Epithelial cell of esophagus (primary cell): Measurements from ENCODE around the gene DNAH14.
"Not testable (repeated sequence)": the region's sequence is repeated elsewhere in the genome, so short reads cannot be mapped to it uniquely, and the experiment has no call there.

Experiments used
- DNase-seq: peaks from one replicate; pipeline ENCODE4 v3.0.0; 2010; ENCODE audit warnings: low read depth
- H3K4me3 ChIP-seq: 2 replicates; pipeline ENCODE4 v1.5.1; 2011; ENCODE audit warnings: mild to moderate bottlenecking, low read length, control low read depth
- CTCF ChIP-seq: IDR thresholded peaks from 2 replicates; pipeline ENCODE4 v1.5.1; 2011; ENCODE audit warnings: low read depth, mild to moderate bottlenecking, low read length, control low read depth, inconsistent platforms; ENCODE audit not compliant: insufficient read depth; ENCODE audit errors: missing control alignments

DNAH14 gene

GRCh38 chr1:225332686-225333085, 403.2 kb downstream of the DNAH14 start:
- no peak for TF ChIP-seq CTCF
- no peak for DNase-seq
- no peak overlapping the region for H3K4me3 ChIP-seq

GRCh38 chr1:225335098-225335778, 405.8 kb downstream of the DNAH14 start:
- not testable (repeated sequence) for DNase-seq, H3K4me3 ChIP-seq

DNA sequence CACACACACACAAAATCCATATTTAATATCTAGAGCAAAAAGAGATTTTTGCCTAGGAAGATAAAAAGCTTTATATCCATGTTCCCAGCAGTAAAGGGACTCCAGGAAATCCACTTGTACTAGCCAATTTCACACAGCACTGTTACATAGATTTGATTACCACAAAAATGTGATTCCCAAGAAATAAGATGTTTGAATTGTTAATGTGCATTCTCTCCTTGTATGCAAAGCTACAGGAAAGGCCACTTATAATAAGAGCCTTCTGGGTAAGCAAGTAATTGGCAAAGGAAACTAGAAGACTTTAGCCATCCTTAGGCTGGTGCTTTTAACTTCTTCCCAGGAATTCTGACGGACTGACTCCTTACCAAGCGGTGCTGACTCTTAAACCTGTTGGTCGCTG, 409.1 kb downstream of the DNAH14 start:
- no peak overlapping the region for H3K4me3 ChIP-seq
- TF ChIP-seq CTCF = no peak
- DNase-seq = no peak

DNA sequence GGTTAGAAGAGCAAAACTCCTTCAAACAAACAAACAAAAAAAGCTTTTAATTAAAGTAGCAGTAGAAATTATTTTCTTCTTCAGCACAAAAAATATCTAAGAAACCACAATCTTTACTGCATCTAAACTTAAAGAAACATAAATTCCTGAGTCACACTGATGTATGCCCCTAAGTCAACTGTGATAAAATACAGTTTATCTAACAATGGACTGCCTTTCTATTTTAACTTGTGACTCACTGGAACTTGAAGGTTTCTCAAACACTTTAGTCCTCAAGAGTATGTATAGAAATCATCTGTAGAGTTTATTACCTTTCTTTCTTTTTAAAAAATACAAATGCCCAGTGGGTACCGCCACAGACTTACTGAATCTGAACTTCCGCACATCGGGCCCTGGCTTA, 412.2 kb downstream of the DNAH14 start:
- no peak for DNase-seq
- H3K4me3 ChIP-seq = no peak overlapping the region
- no peak for TF ChIP-seq CTCF

- TF ChIP-seq CTCF = no peak
- DNase-seq = no peak
- no peak overlapping the region for H3K4me3 ChIP-seq
Measured at GRCh38 chr1:225342695-225343094, 413.2 kb downstream of the DNAH14 start.

- DNase-seq = peak; percentile 45
- no peak overlapping the region for H3K4me3 ChIP-seq
- TF ChIP-seq CTCF = peak; percentile 33
Measured at GRCh38 chr1:225343618-225344017, 414.1 kb downstream of the DNAH14 start.

- no peak overlapping the region for H3K4me3 ChIP-seq
- DNase-seq = no peak
- no peak for TF ChIP-seq CTCF
Measured at GRCh38 chr1:225347123-225347683, 417.7 kb downstream of the DNAH14 start.

GRCh38 chr1:225348400-225348799, 418.9 kb downstream of the DNAH14 start:
- TF ChIP-seq CTCF = no peak
- DNase-seq = no peak
- no peak overlapping the region for H3K4me3 ChIP-seq
